MG63 (cell line): ENCODE data around the gene PRDM11. TPM values are rescaled to one million over a fixed set of nuclear protein-coding genes. Genes with fewer than 3 reads are reported as not detected.

Experiments used
- DNase-seq: peaks from one replicate; pipeline ENCODE4 v3.0.0-alpha.2; 2020
- H3K27me3 ChIP-seq: fragments of 250-450 bp; sonication (Bioruptor Pico); 2 replicates; pipeline ENCODE4 v1.5.1; 2020; ENCODE audit warnings: mild to moderate bottlenecking, moderate library complexity
- H3K36me3 ChIP-seq: fragments of 250-450 bp; sonication (Bioruptor Pico); 2 replicates; pipeline ENCODE4 v1.5.1; 2020; ENCODE audit warnings: mild to moderate bottlenecking, moderate library complexity
- H3K4me3 ChIP-seq: fragments of 250-450 bp; sonication (Bioruptor Pico); 2 replicates; pipeline ENCODE4 v1.5.1; 2020; ENCODE audit warnings: mild to moderate bottlenecking, moderate library complexity
- H3K9me3 ChIP-seq: fragments of 250-450 bp; sonication (Bioruptor Pico); 2 replicates; pipeline ENCODE4 v1.5.1; 2020; ENCODE audit warnings: mild to moderate bottlenecking, moderate library complexity
- total RNA-seq: library from RNA; depleted of rRNA; stranded (reverse); fragments of >200 nt; shearing (Covaris generic); gene quantifications from 2 replicates; pipeline ENCODE4 v1.2.3, GENCODE V29; 2014; ENCODE audit warnings: low replicate concordance

The PRDM11 gene
- total RNA-seq, 1 experiment from 2014 or later = 5.7 TPM

DNA sequence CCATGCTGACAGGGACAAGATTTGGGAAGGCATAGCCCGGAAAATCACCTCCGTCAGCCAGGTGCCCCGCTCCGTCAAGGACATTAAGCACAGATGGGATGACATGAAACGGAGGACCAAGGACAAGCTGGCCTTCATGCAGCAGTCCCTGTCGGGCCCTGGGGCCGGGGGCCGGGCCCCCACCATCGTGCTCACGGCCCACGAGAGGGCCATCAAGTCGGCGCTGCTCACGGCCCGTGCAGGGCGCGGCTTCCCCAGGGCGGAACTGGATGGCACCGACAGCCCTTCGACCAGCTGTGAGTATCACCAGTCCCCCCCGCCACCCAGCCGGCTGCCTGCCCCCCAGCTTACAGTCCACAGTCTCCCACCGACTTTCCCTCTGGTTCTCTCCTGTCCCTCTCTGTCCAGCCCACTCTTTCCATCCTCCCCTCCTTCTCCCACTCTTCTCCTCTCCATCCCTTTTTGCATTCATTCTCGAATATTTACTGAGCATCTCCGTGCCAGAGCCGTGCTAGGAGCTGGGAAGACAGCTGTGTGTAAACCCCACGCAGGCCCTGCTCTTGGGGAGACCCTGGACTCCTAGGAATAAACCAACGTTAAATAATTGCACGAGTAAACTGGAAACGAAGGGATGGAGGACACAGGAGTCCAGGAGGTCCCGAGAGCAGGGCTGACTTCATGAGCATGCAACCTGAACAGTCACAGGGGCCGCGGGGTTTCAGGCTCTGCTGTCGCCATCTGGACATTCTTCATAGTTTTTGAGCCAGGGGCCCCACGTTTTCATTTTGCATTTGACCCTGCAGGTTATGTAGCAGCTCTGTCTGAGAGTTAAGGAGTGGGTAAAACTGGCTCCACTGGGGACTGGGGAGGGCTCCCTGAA lies 62.8 kb downstream of the PRDM11 start:
- Histone ChIP-seq H3K4me3 (no peak overlapping the region), H3K27me3 (no peaks in the 10 kb centered on the region), H3K9me3 (no peaks in the 10 kb centered on the region), H3K36me3 (no peaks in the 10 kb centered on the region)
- DNase-seq = no peak

DNA sequence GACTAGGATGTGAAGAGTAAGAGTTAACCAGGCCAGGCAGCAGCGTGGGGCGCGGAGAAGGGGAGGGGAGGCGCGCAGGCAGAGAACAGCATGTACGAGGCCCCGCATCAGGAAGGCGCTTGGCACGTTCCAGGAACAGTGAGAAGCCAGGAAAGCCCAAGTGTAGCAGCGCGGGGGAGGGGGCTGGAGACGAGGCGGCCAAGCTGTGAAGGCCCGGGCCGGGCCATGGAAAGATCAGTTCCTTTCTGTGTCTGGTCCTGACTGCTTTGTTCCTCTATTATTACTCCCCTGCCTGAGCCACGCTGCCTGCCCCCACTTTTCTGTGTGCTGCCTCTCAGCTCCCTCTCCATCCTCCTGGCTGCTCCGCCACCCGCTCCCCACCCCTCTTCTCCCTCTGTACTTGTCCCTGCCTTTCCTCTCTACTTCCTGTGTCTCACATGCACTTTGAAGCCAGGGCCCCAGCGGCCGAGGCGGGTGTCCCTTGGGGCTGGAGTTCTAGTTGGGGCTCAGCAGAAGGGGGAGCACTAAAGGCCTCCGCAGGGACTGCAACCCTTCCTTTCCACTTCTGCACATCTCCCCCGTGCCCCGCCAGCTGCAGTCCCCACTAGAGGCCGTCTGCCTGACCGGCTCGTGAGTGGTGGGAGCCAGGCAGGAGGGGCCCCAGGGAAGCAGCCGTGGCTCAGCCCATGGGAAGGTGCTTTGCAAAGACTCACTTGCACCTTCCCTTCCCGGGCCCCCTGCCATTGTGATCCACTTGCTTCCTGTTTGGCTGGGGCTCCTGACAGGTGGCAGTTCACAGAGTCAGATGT lies 63.7 kb downstream of the PRDM11 start:
- Histone ChIP-seq H3K27me3 (no peaks in the 10 kb centered on the region), H3K4me3 (no peak overlapping the region), H3K36me3 (no peaks in the 10 kb centered on the region), H3K9me3 (no peaks in the 10 kb centered on the region)
- no peak for DNase-seq

DNA sequence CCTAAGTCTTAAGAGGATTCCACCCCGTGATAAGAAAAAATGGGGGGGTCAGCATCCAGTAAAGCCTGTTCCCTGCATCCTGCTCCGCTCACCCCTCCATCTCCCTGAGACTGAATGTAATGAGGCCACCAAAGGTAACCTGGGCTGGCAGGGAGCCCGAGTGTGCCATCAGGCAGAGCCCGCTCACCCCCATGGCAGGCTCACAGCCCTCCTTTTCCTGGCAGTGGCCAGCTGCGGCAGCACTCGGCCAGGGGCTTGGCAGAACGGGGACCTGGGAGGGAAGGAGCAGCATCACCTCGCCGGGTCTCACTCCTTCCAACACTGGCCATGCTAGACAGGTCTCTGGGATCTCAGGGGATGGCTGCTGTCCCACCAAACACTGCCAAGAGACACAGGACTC lies 64.4 kb downstream of the PRDM11 start:
- Histone ChIP-seq H3K4me3 (no peak overlapping the region), H3K9me3 (no peaks in the 10 kb centered on the region)

DNA sequence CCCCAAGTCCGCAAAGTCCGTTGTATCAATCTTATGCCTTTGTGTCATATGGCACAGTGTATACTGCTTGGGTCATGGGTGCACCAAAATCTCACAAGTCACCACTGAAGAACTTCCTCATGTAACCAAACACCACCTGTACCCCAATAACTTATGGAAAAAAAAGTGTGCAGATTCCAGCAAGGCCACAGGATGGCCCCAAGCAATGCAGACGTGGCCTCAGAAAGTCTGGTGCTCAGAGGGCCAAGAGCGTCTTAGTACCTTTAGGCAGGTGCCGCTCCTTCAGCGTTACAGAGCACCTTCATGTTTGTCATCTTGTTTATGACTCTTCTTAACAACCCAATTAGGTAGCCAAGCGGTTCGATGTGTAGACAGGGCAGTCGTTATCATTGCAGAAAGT lies 65.3 kb downstream of the PRDM11 start:
- Histone ChIP-seq H3K4me3 (no peak overlapping the region), H3K9me3 (no peaks in the 10 kb centered on the region), H3K27me3 (no peaks in the 10 kb centered on the region), H3K36me3 (no peaks in the 10 kb centered on the region)
- DNase-seq = no peak

More for the DNA sequence above, 64.4 kb downstream of the PRDM11 start:
- DNase-seq = no peak
- no peaks in the 10 kb centered on the region for H3K27me3 ChIP-seq
- no peaks in the 10 kb centered on the region for H3K36me3 ChIP-seq

DNA sequence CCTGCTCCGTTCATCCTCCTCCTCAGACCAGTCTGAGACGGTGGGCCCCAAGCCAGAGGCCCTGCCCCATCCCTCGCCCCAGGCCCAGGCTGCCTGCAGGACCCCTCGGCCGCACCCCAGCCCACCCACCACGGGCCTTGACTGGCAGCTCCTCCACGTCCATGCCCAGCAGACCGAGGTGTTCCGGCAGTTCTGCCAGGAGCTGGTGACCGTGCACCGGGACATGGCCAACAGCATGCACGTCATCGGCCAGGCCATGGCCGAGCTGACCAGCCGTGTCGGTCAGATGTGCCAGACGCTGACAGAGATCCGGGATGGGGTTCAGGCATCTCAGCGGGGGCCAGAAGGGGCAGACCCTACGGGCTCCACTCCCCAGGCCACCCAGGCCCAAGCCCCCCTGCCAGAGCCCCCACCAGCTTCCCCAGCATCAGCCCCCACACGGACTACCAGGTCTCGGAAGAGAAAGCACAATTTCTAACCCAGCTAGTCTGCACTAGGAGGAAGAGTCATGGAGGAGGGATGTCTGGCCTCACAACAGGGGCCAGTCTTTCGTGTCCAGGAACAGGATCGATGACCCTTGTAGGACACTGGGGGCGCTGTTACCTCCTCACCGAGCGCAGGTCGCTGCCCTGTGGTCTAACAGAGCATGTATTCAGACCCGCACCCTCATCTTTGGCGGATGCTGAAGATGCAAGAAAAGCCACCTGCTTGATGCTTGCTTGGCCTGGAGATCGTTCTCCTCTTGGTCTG lies 66.3 kb downstream of the PRDM11 start:
- no peak overlapping the region for H3K4me3 ChIP-seq
- no peaks in the 10 kb centered on the region for H3K9me3 ChIP-seq
- no peak for DNase-seq
- H3K36me3 ChIP-seq = no peaks in the 10 kb centered on the region
- no peaks in the 10 kb centered on the region for H3K27me3 ChIP-seq

DNA sequence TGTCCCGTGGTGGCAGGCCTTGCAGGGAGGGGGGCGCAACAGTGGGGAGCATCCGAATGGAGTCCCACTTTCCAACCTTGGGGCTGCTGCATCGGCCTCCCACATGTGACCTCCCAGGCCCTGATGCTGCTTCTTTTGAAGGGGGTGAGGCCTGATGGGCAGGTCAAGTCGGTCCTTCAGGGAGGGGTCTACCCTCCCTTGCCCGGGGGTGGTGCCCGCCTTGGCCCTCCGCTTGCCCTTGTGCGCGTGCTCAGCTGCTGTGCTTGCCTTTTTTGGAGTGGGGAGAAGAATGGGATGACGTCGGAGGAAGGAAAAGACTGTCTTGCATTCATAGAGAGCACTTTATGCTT lies 66.9 kb downstream of the PRDM11 start:
- DNase-seq = no peak
- no peaks in the 10 kb centered on the region for H3K27me3 ChIP-seq
- no peaks in the 10 kb centered on the region for H3K9me3 ChIP-seq
- H3K4me3 ChIP-seq = no peak overlapping the region
- H3K36me3 ChIP-seq = no peaks in the 10 kb centered on the region

DNA sequence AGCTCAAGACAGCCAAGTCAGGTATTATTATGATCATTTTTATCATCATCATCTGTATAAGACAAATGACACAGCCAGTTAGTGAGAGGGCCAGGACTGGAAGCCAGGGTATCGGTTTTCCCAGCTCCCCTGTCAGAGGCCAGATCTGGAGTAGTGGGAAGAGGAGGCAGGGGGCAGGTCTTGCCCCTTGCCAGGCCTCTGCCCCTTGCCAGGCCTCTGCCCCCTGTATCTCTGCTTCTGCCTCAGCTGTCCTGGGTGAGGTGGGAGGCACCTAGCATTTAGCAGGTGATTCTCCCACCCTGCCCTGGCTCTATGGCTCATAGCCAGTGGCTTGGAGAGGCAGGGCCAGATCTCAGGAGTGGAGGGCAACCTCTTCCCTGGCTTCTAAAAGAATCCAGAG lies 67.3 kb downstream of the PRDM11 start:
- Histone ChIP-seq H3K36me3 (no peaks in the 10 kb centered on the region), H3K4me3 (no peak overlapping the region), H3K9me3 (no peaks in the 10 kb centered on the region), H3K27me3 (no peaks in the 10 kb centered on the region)
- no peak for DNase-seq

DNA sequence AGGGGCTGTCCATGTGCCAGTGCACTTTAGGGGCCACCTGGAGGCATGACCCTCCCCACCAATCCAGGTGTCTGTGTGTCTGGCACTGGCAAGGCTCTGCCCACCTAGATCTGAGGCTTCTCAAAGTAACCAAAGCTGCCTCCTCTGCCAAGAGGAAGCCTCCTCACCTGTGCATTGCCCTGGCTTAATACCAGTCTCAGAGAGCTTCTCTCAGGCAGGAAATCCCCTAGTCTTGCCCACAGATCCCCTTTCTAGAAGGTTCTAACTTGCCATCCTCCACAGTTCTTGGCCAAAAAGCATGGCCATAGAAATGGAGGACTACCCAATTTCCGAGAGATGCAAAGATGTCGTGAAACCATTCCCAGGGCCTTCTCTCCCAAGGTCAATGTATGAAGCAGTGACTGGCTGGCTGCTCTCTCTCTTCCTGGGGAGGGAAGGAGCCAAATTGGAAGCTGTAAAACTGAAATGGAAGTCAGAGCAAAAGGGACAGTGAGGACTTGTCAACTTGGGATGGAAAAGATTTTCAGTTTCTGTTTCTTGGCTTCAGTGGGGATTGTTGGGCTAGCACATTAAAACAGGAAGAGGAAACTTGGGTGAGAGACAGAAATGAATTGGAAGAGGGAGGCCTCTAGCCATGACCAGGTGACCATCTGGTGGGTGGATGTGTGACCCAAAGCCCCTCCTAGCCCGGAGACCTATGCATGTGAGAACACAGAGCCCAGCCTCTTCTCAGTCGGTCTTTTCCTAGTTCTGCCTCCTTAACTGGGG lies 68.8 kb downstream of the PRDM11 start:
- no peaks in the 10 kb centered on the region for H3K27me3 ChIP-seq
- no peak overlapping the region for H3K4me3 ChIP-seq
- no peaks in the 10 kb centered on the region for H3K36me3 ChIP-seq
- H3K9me3 ChIP-seq = no peaks in the 10 kb centered on the region
- DNase-seq = no peak

DNA sequence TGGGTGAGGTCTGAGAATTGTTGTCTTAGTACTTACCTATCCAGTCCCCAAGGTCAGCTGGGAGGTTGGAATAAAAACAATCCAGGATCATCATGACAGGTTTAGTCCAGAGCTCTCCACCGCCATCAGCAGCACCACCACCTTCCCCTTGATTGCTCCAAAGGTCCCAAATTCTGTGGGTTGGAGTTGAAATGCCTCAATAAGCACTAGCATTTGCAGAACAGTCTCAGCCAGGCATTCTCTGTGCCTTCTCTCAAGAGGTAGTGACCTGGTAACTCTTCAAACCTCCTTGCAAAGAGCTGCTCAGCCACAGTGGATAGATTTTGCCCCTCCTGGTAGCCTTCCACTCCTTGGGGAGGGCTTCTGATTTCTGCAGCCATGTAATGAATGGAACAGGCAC lies 69.6 kb downstream of the PRDM11 start:
- H3K36me3 ChIP-seq = no peaks in the 10 kb centered on the region
- no peak overlapping the region for H3K4me3 ChIP-seq
- no peaks in the 10 kb centered on the region for H3K27me3 ChIP-seq
- H3K9me3 ChIP-seq = no peaks in the 10 kb centered on the region
- no peak for DNase-seq

DNA sequence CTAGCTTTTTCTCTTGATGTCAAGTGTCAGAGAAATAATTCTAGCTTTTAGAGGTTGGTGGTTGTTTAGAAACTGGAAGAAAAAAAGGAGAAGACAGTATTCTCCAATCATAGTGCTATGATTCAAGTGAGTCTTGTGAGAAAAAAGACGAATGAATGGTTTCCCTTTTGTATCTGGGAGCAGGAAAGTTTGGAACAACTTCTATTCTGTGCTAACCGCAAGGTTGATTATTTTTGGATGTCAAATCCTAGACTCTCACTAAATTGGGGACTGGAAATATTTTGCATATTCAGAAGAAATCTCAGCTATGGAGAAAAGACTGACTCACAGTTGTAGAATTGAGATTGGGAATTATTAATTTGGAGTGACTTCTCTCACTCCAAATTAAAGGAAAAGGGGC lies 70.5 kb downstream of the PRDM11 start:
- Histone ChIP-seq H3K36me3 (no peaks in the 10 kb centered on the region), H3K27me3 (no peaks in the 10 kb centered on the region), H3K9me3 (no peaks in the 10 kb centered on the region), H3K4me3 (no peak overlapping the region)
- no peak for DNase-seq

DNA sequence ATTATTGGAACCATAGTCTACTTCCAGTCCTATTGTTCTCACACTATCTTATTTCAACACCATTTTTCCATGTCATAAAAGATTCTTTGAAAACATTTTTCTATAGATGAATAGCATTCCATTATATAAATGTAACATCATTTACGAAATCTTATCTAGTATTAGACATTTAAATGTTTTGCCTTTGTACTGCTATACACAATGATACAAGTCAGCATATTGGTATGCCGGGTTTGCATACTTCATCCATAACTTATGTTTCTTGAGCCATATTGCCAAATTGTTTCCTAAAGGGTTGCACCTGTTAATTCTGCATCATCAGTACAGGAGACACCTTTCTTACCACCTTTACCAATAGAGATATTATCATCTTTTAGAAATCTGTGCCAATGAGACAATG lies 71.6 kb downstream of the PRDM11 start:
- Histone ChIP-seq H3K4me3 (no peak overlapping the region), H3K9me3 (no peaks in the 10 kb centered on the region), H3K36me3 (no peaks in the 10 kb centered on the region), H3K27me3 (no peaks in the 10 kb centered on the region)
- DNase-seq = no peak

DNA sequence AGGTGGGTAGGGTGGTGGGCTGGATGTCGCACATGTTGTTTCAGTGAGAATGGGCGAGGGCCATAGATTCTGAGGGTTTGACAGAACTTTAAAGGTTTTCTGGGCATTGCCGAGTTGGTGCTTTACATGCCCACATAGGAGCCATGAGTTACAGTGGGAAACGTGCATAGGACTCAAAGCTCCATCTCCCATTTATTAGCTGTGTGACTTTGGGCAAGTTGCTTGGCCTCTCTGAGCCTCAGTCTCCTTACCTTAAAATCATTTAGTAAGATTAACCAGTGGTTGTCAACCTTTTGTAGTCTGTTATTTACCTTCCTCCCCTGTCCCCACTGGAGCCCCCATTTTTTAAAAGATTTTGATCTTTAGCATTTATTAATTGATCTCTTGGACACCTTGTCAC lies 72.3 kb downstream of the PRDM11 start:
- no peak for DNase-seq
- Histone ChIP-seq H3K36me3 (no peaks in the 10 kb centered on the region), H3K9me3 (no peaks in the 10 kb centered on the region), H3K4me3 (no peak overlapping the region), H3K27me3 (no peaks in the 10 kb centered on the region)

DNA sequence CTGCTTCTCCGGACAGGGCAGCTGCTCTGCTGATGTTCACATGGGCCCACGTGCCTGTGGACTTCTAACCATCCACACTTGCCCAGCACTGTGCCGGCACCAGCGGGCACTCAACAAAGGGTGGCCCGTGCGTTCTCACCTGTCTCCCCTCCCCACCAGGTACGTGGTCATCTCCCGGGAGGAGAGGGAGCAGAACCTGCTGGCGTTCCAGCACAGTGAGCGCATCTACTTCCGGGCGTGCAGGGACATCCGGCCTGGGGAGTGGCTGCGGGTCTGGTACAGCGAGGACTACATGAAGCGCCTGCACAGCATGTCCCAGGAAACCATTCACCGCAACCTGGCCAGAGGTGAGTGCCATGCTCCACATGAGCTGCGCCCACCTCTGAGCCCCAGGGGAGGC lies 73.0 kb downstream of the PRDM11 start:
- no peak for DNase-seq
- Histone ChIP-seq H3K9me3 (no peaks in the 10 kb centered on the region), H3K36me3 (no peaks in the 10 kb centered on the region), H3K27me3 (no peaks in the 10 kb centered on the region), H3K4me3 (no peak overlapping the region)

DNA sequence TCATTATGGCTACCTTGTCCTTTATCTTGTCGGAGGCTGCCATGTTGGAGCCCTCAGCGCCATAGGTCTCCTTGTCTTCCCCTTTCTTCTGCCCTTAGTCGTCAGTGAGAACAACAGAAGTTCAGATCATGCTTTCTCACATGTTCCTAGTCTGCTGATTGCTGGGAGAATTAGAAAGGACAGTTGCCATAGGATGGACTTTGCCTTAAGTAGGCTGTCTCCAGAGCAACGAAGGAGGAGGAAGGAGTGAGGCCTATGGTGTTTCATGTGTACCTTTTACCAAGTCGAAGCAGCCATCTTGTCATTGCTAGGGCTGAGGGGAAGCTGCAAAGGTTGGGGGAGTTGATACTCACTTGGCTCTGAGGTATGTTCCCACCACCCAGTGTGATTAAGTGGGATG lies 77.1 kb downstream of the PRDM11 start:
- H3K27me3 ChIP-seq = no peaks in the 10 kb centered on the region
- no peak for DNase-seq
- H3K4me3 ChIP-seq = no peak overlapping the region
- H3K9me3 ChIP-seq = no peaks in the 10 kb centered on the region
- H3K36me3 ChIP-seq = no peaks in the 10 kb centered on the region

DNA sequence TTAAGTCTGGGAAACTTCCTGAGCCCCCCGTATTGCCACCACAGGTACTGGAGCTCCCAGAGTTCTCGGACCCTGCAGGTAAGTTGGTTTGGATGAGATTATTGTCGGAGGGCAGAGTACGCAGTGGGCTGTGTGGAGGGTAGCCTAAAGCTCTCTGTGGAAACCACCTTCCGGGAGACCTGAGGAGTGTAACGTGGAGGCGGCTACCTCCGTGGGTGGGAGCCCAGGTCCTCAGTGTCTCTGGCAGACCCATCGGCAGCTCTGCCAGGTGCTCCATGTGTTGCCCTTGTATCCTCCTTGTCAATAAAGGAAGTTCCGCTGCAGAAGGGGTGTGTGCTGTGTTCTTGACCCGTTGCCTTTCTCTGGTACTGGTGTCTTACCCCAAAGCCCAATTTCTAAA lies 78.3 kb downstream of the PRDM11 start:
- Histone ChIP-seq H3K27me3 (no peaks in the 10 kb centered on the region), H3K36me3 (no peaks in the 10 kb centered on the region), H3K9me3 (no peaks in the 10 kb centered on the region), H3K4me3 (no peak overlapping the region)
- DNase-seq = no peak

DNA sequence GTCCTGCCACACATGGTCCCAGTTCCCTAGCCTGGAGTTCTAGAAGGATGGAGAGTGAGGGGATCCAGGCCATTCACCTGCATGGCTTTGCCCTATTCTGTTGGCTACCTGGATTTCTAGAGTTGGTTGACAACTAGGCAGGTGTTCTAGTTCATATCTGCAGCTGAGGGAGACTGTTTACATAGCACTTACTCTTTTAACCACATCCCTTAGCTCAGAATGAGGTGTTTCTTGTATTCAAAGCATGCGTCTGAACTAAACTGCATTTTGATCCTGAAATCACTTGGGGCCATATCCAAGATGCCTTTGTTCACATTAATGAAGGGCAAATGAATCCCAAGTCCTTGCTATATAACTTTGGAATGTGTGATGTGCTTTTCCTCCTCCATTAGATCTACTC lies 78.8 kb downstream of the PRDM11 start:
- Histone ChIP-seq H3K36me3 (no peaks in the 10 kb centered on the region), H3K4me3 (no peak overlapping the region), H3K9me3 (no peaks in the 10 kb centered on the region), H3K27me3 (no peaks in the 10 kb centered on the region)
- no peak for DNase-seq
